ENCODE measurements around the gene ZNF597. TPM values are rescaled to one million over a fixed set of nuclear protein-coding genes. Genes with fewer than 3 reads are reported as not detected.

The ZNF597 gene
- total RNA-seq, 1 experiment from 2014 or later, result 3.2 TPM

DNA sequence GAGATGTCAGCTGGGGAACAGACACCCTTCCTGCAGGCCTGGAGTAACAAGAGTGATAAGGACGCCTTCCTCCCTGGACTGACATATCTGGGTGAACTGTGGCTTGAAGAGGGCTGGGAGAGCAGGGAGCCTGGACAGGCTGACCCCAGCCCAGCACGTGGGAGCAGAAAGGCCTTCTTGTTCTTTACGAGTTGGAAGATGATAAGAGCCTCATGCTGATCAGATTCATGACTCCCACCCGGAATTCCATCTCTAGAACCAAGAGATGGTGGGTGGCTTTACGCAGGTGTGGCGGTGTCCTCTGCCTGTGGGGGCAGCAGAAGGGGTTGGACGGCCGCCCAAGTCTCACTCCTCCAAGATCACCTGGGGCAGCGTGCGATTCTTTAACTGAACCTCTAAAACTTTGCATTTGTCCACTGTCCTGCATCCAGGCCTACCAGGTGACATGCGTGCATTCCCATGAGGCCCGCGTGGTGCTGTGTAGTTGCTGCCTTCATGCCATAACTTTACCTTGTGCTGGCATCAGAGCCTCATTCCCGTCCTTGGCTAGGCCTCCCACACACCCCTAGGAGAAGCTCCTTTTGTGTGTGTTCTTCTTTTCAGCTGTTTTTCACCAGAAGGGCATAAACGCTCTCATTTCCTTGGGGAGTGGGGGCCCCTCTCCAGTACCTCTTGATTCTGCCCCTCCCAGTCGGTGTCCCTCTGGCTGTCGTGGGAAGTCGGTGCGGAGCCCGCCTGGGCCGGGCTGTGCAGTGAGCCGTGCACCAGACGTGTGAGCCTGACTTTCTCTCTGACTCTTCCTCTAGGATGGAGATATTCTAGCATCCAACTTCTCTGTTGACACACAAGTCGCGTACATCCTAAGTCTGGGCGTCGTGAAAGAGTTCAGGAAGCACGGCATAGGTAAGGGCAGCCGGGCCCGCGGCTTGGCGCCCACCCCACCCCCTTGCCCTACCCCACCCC lies 38.7 kb upstream of the ZNF597 start:
- no TSS peak for BruUV-seq (replicated peaks)
- Histone ChIP-seq H3K9ac (ENCODE audit: low read length) (no peak overlapping the region), H3K4me3 (replicated peaks in 1 of 2; ENCODE audit: low read depth in 1 of 2, low read length in 2 of 2) (no peak overlapping the region), H3K27ac (ENCODE audit: low read depth, low read length) (no peak overlapping the region), H3K27me3 (ENCODE audit: insufficient read depth, low read length) (no peaks in the 10 kb centered on the region), H2AFZ (ENCODE audit: low read depth, low read length, poor library complexity, severe bottlenecking) (no peak overlapping the region), H3K36me3 (ENCODE audit: control insufficient read depth in 1 of 2, insufficient read depth in 2 of 2, low read length in 2 of 2) (peaks cover 17 to 25% of the 10 kb centered on the region in 2 experiments; a peak in 3 of 4 replicates), H4K20me1 (ENCODE audit: insufficient read depth) (no peaks in the 10 kb centered on the region), H3K4me2 (ENCODE audit: low read length) (no peak overlapping the region), H3K79me2 (ENCODE audit: insufficient read depth, low read length) (peaks cover 31% of the 10 kb centered on the region), H3K4me1 (ENCODE audit: control insufficient read depth in 1 of 2, insufficient read depth in 2 of 2, low read length in 2 of 2) (no peaks in the 10 kb centered on the region), H3K9me3 (ENCODE audit: control insufficient read depth in 1 of 2, insufficient read depth in 1 of 2, low read depth in 1 of 2, low read length in 2 of 2) (no peaks in the 10 kb centered on the region), H3K9me2 (ENCODE audit: insufficient read depth) (no peaks in the 10 kb centered on the region)
- TF ChIP-seq RAD21 (IDR thresholded peaks at IDR 0.05; ENCODE audit: low read depth), result no peak
- no peak for TF ChIP-seq JUND (IDR thresholded peaks at IDR 0.05)
- no peak for TF ChIP-seq ZFX (IDR thresholded peaks at IDR 0.05)
- TF ChIP-seq POLR2AphosphoS5 (IDR thresholded peaks at IDR 0.05; ENCODE audit: low read depth, low read length), result no peak
- no peak for TF ChIP-seq POLR2A (IDR thresholded peaks at IDR 0.05; ENCODE audit: borderline replicate concordance, extremely low read depth, insufficient read depth, insufficient read length)
- ATAC-seq (no peak), DNase-seq (ENCODE audit: low read depth, low spot score) (no peak)
- RAD21 ChIA-PET (ENCODE audit: low non-redundant PET in 1 of 2, low total read pairs in 2 of 2, uncharacterized antibody in 2 of 2, unreplicated experiment in 2 of 2), result no interaction called here
- POLR2A ChIA-PET, result no interaction called here
- CTCF ChIA-PET, result no interaction called here
- intact Hi-C loops (cut with micrococcal nuclease), result no loop called here

DNA sequence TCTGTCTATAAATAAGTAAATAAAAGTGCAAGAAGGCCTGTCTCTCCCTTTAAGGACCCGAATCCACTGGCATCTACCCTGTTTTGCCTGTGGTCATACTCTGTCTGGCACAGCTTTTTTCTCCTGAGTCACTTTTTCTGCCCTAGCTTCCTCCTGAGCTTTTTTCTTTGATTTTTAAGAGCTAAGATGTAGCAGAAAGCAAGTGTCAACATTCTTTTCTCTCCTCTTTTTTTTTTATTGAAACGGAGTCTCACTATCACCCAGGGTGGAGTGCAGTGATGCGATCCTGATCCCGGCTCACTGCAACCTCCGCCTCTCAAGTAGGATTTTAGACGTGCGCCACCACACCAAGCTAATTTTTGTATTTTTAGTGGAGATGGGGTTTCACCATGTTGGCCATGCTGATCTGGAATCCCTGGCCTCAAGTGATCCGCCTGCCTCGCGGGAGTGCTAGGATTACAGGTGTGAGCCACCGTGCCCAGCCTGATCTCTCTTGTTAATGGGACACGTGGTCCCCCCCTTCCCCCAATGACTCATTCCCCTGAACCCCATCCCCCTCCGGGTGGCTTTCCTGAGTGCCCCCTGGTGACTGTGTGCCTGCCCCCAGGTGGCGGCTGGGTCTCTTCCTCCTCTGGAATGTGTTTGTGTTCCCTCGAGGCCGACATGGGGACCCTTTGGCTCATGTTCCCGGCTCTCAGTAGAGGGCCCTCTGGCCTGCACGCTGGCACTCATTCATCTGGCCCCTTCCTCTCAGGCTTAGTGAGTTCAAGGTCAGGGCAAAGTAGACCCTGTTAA lies 37.8 kb upstream of the ZNF597 start:
- no peaks in the 10 kb centered on the region for H3K4me1 ChIP-seq (ENCODE audit: control insufficient read depth in 1 of 2, insufficient read depth in 2 of 2, low read length in 2 of 2)
- TF ChIP-seq EZH2phosphoT487 (IDR thresholded peaks at IDR 0.05; ENCODE audit: borderline replicate concordance), result no peak
- TF ChIP-seq CBX3 (IDR thresholded peaks at IDR 0.05; ENCODE audit: low read depth), result no peak
- TF ChIP-seq ZNF274 (IDR thresholded peaks at IDR 0.05; ENCODE audit: low read depth, low read length), result no peak
- TF ChIP-seq JUND (IDR thresholded peaks at IDR 0.05), result no peak
- TF ChIP-seq POLR2AphosphoS5 (IDR thresholded peaks at IDR 0.05; ENCODE audit: low read depth, low read length), result no peak
- no peak for TF ChIP-seq POLR2A (IDR thresholded peaks at IDR 0.05; ENCODE audit: borderline replicate concordance, extremely low read depth, insufficient read depth, insufficient read length)
- no peak for TF ChIP-seq YY1 (IDR thresholded peaks at IDR 0.05; ENCODE audit: extremely low read depth, insufficient replicate concordance, low read depth, low read length)
- no peak for TF ChIP-seq RAD21 (IDR thresholded peaks at IDR 0.05; ENCODE audit: low read depth)
- no peak overlapping the region for H3K4me3 ChIP-seq (replicated peaks in 1 of 2; ENCODE audit: low read depth in 1 of 2, low read length in 2 of 2)
- H3K9ac ChIP-seq (ENCODE audit: low read length), result no peak overlapping the region; the same call in 1 of the 2 replicates
- no peaks in the 10 kb centered on the region for H3K27me3 ChIP-seq (ENCODE audit: insufficient read depth, low read length)
- H3K4me2 ChIP-seq (ENCODE audit: low read length), result no peak overlapping the region
- H3K36me3 ChIP-seq (ENCODE audit: control insufficient read depth in 1 of 2, insufficient read depth in 2 of 2, low read length in 2 of 2), result peaks cover 17 to 25% of the 10 kb centered on the region in 2 experiments; a peak in 3 of 4 replicates
- H3K9me2 ChIP-seq (ENCODE audit: insufficient read depth), result no peaks in the 10 kb centered on the region
- ChIA-PET CTCF (no interaction called here), POLR2A (no interaction called here), RAD21 (ENCODE audit: low non-redundant PET in 1 of 2, low total read pairs in 2 of 2, uncharacterized antibody in 2 of 2, unreplicated experiment in 2 of 2) (no interaction called here)
- no peaks in the 10 kb centered on the region for H3K9me3 ChIP-seq (ENCODE audit: control insufficient read depth in 1 of 2, insufficient read depth in 1 of 2, low read depth in 1 of 2, low read length in 2 of 2)
- no TSS peak for BruUV-seq (replicated peaks)
- H3K27ac ChIP-seq (ENCODE audit: low read depth, low read length), result no peak overlapping the region
- no peak overlapping the region for H2AFZ ChIP-seq (ENCODE audit: low read depth, low read length, poor library complexity, severe bottlenecking)
- no peaks in the 10 kb centered on the region for H4K20me1 ChIP-seq (ENCODE audit: insufficient read depth)
- ATAC-seq (no peak), DNase-seq (ENCODE audit: low read depth, low spot score) (no peak)
- intact Hi-C loops (cut with micrococcal nuclease), result no loop called here
- peaks cover 39% of the 10 kb centered on the region for H3K79me2 ChIP-seq (ENCODE audit: insufficient read depth, low read length)
